HG02885 (cell line): Measurements from ENCODE around the gene FCHSD2.
"Not testable (repeated sequence)": the region's sequence is repeated elsewhere in the genome, so short reads cannot be mapped to it uniquely, and the experiment has no call there.

Source experiments
- ATAC-seq: cut with Tn5 transposase; IDR thresholded peaks from one replicate; pipeline ENCODE4 v1.9.1; 2021; ENCODE audit warnings: mild to moderate bottlenecking; ENCODE audit not compliant: unreplicated experiment, poor library complexity

Gene FCHSD2

GRCh38 chr11:72812967-72813739 is 329.0 kb downstream of the FCHSD2 start:
- ATAC-seq: peak; percentile 39

- ATAC-seq: no peak
Observed at GRCh38 chr11:72812604-72812966, 329.5 kb downstream of the FCHSD2 start.

GRCh38 chr11:72811686-72812085 is 330.4 kb downstream of the FCHSD2 start:
- not testable (repeated sequence) for ATAC-seq

GRCh38 chr11:72808331-72808798 is 333.8 kb downstream of the FCHSD2 start:
- no peak for ATAC-seq

GRCh38 chr11:72807792-72808191 is 334.3 kb downstream of the FCHSD2 start:
- ATAC-seq: no peak

- no peak for ATAC-seq
Observed at GRCh38 chr11:72807021-72807693, 335.0 kb downstream of the FCHSD2 start.

GRCh38 chr11:72806378-72806777 is 335.7 kb downstream of the FCHSD2 start:
- ATAC-seq: not testable (repeated sequence)

GRCh38 chr11:72805216-72805615 is 336.9 kb downstream of the FCHSD2 start:
- no peak for ATAC-seq

- ATAC-seq: no peak
Observed at GRCh38 chr11:72802822-72803221, 339.3 kb downstream of the FCHSD2 start.

GRCh38 chr11:72799441-72799840 is 342.7 kb downstream of the FCHSD2 start:
- no peak for ATAC-seq

GRCh38 chr11:72798361-72798760 is 343.8 kb downstream of the FCHSD2 start:
- ATAC-seq: no peak

GRCh38 chr11:72793425-72794367 is 348.4 kb downstream of the FCHSD2 start, which contains the start of gene STARD10:
TSS of gene STARD10 (minus strand) at chr11:72794047. CDS start at chr11:72781181, 12,866 bp downstream.
- ATAC-seq: peak; percentile 92

GRCh38 chr11:72793076-72793424 is 349.1 kb downstream of the FCHSD2 start:
- ATAC-seq: no peak

GRCh38 chr11:72792437-72793021 is 349.6 kb downstream of the FCHSD2 start:
- ATAC-seq: no peak

- not testable (repeated sequence) for ATAC-seq
Observed at GRCh38 chr11:72791228-72791627, 350.9 kb downstream of the FCHSD2 start.

GRCh38 chr11:72789493-72790131 is 352.5 kb downstream of the FCHSD2 start:
- ATAC-seq: no peak

GRCh38 chr11:72788241-72788640 is 353.9 kb downstream of the FCHSD2 start:
- no peak for ATAC-seq

- no peak for ATAC-seq
Observed at GRCh38 chr11:72787216-72788104, 354.7 kb downstream of the FCHSD2 start.
